HG03520 (cell line): ENCODE data around the gene TAS2R41.
"Not testable (repeated sequence)": the region's sequence is repeated elsewhere in the genome, so short reads cannot be mapped to it uniquely, and the experiment has no call there.

ENCODE experiments used
- ATAC-seq: cut with Tn5 transposase; IDR thresholded peaks from one replicate; pipeline ENCODE4 v1.9.1; 2021; ENCODE audit warnings: mild to moderate bottlenecking, moderate library complexity; ENCODE audit not compliant: unreplicated experiment

The TAS2R41 gene

DNA sequence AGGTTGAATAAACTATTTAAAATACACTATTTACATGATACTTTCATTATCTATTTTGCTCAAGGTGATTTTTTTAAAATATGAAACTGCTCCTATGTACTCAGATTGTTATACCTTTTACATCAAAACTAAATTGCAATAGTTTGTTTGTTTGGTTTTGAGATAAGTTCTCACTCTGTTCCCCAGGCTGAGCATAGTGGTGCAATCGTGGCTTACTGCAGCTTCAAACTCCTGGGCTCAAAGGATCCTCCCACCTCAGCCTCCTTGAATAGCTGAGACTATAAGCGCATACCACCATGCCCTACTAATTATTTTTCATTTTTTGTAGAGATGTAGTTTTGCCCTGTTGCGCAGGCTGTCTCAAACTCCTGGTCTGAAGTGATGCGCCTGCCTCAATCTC lies 21.7 kb upstream of the TAS2R41 start:
- no peak for ATAC-seq

DNA sequence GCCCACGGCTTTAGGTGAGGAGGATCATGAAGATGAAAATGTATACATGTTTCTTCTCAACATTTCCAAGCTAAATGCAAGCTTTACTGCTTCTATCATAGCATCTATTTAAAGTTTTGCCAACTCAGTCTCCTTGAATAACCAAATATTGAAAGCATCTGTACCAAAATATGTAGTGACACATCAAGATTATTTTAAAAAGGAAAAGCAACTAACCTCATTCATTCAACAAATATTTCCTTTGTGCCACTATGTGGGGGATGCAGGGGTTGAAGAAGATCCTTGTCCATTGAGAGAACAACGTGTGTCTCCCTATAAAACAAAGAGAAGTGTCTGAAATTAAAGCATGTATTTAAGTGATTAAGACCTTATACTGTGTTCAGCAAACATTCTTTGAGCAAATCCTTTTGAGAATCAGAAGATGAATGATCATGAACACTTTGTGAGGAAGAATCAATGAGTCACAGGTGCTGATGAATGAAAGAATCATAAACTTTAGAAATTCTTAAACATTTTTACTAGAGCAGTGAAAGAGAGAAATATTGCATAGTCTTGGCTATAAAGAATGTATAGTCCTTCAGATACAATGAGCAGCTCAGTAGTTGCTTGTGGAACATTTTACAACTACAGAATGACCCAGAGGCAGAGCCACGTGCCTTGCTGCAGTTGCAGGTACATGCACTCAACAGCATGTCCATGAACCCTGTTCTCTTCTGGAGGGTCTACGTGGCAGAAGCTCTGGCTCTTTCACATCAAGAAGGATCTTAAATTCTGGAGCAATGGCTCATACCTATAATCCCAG lies 20.5 kb upstream of the TAS2R41 start:
- ATAC-seq, result no peak

DNA sequence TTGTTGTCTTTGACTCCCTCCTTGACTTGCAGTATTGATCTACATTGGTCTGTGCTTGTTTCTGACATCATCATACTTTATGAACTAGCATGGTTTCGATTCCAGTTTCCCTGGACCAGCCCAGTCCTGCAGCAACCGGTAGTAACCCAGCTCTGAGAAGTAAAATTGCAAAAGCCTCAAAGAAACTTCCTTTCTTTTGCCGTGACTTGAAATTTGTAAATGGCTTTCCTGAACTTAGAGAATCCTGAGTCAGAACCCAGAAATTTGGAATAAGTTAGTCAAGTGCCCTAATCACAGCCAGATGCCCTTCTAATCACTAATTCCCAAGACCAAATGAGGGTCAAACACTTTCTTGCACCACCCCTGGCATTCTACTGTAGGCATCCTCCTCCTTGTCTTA lies 19.4 kb upstream of the TAS2R41 start:
- no peak for ATAC-seq

DNA sequence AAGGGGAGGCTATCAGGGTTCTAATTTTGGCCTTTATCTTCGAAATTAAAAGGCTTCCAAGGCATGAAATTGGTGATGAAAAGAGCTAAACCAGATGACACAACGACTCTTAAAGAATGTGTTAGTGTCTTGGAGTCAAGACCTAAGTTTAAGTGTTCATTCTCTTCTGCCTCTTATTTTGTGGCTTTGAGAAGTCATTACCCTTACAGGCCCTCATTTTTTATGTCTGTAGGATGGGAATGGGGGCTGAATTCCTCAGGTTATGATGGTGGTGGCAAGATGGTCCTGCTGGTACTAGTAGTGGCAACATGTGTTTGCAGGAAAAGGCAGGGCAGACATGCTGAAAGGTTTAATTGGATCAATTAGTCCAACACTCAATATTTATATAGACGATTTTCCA lies 19.0 kb upstream of the TAS2R41 start:
- no peak for ATAC-seq

DNA sequence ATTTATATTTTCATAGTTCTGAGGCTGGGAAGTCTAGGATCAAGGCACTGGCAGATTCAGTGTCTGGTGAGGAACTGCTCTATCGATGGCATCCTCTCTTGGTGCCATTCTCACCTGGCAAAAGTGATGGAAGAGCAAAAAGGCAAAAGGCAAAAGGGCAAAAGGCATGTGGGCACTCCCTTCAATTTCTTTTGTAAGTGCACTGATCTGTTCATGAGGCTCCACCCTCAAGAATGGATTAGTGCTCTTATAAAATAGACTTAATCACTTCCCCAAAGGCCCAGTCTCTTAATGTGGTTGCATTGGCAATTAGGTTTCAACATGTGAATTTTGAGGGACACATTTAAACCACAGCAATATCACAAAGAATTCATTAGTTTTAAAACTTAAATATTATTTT lies 18.3 kb upstream of the TAS2R41 start:
- no peak for ATAC-seq

DNA sequence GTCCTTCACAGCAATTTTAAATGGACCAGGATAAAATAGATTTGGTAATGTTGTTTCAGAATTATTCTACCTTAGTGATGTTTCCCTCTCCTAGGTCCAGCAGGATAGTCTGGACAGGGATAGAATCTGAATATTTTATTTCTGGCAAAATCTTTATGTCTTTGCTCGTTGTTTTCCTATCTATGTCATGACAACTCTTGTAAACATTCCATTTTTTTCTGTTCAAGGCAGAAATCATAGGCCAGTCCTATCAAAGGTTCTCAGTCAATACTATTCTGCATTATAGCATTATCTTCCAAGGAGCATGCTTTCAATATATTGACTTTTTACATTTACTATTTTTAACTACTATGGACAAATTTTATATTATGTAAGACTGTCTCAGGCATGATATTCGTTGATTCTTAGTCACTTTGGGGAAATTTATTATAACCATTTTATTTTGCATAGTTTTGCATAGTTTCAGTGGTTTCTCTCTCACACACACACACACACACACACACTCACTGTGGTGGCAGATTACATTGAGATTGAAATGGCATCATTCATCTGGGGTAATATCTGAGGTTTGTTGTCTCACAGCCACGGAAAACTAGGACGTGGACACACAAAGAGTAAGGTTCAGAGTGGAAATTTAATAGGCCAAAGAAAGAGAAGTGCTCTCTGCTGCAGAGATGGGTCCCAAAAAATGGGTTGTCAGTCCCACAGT lies 17.2 kb upstream of the TAS2R41 start:
- no peak for ATAC-seq

DNA sequence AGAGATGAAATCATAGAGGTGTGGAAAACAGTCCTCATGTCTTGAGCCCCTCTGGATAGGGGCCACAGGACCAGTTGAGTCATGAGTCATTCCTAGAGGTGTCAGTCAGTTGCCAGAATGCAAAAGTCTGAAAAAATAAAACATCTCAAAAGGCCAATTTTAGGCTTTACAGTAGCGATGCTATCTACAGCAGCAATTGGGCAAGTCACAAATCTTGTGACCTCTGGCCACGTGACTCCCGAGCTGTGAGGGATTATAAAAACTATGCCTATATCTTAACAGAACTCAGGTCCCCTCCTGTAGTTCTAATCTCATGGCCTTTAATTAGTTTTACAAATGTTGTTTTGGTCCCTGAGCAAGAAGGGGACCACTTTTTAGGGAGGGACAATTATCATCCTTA lies 15.6 kb upstream of the TAS2R41 start:
- ATAC-seq, result no peak

DNA sequence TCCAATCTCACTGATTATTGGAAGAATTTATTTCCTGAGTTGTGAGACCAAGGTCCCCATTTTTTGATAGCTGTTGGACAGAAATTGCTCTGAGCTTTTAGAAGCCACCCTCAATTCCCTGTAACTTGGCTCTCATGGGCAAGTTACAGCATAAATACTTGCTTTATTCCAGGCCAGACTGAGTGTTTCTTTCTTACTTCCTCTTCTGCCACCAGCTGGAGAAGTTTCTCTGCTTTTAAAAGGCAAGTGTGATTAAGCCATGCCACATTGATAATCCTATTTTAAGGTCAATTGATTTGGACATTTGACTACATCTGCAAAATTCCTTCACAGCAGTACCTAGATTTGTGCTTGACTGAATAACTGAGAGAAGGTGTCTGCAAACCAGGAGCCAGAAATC lies 14.1 kb upstream of the TAS2R41 start:
- no peak for ATAC-seq

DNA sequence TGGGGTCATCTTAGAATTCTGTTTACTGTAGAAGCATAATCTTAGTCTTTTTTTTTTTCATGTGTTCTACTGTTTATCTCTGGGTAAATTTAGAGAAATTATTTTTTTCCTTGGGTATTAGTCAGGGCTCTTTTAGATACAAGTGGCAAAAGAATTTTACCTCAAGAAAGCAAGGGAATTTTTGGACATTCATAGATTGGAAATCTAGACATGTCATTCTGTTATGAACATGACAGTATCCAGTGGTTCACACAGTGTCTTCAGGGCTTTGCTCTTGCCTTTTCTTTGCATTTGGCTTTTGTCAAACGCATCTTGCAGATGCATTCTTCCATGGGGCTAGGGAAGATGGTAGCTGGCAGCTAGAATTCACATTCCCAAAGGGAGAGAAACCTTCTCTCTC lies 13.7 kb upstream of the TAS2R41 start:
- no peak for ATAC-seq

DNA sequence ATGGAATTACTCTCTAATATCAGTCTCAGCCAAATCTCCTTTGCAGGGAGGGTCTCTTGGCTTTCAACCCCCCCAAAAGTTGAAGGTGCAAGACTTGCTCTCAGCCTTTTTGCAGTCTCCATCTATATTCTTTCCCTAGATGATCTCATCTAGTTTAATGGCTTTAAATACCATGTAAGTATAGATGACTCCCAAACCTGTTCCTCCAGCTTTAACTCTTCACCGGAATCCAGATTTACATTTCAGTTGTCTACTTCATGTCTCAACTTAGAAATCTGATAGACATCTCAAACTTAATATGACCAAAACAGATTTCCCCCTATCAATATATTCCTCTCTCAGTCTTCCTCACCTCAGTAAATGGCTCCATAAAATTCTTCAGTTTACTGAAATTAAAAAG lies 9.9 kb upstream of the TAS2R41 start:
- ATAC-seq, result no peak

DNA sequence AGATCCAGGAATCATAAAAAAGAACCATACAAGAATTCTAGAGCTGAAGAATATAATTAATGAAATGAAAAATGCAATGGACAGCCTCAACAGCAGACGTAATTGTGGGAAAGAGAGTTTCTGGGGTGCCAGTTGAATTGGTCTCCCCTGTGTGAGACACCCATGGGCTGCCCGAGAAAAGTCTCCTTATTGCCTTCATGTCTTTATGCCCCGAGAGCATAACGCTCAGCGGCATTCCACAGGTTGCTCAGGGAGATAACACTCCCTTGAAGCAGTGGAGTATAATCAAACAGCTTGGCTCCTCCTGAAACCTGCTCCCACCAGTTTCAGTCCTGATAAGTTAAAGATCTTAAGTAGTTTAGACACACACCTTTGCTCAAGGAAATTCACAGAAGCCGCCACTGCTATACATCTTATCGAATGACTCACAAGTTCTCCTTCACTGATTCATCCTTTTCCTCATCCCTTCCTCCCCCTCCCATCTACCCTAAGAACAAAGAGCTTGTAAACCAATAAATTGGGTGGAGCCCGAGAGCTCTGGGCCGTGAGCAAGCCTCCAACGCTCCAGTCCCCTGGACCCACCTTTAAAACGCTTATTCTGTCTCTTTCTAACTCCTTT lies 5.5 kb upstream of the TAS2R41 start:
- ATAC-seq, result not testable (repeated sequence)

DNA sequence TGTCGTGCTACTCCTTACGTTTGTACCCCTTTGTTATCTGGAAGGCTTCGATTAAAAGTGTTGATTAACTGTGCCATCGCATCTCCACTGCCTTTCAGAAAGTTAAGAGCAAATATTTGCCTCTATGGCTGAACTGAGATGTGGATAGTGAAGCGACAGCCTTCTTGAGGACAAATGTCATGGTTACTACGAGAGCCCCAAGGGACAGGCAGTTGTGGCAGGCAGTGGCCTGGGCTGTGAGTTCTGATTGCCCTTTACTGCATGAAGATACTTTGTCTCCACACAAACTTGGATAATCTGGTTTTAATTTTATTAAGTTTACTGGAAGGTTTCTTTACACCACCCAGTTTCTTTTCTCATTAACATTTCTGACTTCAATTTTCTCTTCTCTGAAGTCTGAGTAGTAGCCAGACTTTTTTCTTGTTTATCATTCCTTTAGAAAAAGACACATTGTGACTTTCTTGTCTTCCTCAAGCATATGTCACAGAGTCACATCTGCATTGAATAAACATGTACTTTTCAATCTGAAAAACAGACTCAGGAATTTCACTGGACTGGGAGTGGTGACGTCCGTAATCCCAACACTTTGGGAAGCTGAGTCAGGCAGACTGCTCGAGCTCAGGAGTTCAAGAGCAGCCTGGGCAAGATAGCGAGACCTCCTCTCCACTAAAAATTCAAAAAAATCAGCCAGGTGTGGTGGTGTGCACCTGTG lies 1.5 kb downstream of the TAS2R41 start:
- ATAC-seq, result no peak

DNA sequence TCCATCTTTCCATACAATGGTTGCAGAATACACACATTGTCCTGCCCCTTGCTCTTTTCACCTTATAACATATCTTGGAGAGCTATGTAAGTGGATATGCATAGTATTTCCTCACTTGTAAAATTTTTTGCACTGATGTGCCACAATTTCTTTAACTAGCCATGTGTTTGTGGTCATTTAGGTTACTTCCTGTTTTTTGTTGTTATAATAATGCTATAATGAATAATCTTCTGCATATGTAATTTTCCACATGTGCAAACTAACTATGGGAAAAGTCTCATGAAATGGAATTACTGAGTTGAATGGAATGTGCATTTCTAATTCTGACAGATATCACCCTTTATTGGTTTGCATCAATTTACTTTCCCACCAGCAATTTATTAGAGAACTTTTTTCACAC lies 2.8 kb downstream of the TAS2R41 start:
- ATAC-seq, result no peak

DNA sequence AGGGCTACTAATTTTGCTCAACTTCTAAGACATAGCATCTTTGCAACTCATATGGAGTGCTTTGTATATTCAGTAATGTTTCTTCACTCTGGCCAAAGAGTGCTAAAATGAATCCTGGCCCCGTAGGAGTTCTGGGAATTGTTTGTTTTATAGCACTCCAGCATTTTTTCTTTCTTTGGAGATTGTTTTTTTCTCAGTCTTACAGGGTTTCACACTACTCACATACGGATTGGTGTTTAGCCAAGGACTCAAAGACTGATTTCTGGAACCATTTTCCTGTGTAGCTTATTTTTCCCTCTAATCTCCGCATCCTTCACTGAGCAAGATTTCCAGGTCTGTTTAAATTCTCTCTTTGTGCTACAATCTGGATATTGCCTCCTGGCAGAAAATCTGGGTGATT lies 6.4 kb downstream of the TAS2R41 start:
- no peak for ATAC-seq

DNA sequence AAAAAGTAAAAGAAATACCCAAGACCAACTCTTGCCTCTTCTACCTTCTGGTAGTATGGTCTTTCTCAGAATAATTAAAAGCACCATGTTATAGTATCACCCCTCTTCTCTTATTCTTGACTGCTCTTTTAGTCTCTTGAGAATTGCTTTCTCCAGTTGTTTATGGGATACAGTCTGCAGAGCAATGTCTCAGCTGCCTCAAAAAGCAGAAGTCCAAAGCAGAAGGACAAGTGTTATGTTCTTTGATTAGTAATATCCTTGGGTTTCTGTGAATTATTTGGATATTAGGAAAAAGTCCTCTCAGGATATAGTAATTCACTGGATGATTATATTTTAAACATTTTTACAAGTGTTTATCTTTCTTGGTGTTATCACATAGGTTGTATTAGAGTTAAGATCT lies 7.4 kb downstream of the TAS2R41 start:
- ATAC-seq, result no peak

DNA sequence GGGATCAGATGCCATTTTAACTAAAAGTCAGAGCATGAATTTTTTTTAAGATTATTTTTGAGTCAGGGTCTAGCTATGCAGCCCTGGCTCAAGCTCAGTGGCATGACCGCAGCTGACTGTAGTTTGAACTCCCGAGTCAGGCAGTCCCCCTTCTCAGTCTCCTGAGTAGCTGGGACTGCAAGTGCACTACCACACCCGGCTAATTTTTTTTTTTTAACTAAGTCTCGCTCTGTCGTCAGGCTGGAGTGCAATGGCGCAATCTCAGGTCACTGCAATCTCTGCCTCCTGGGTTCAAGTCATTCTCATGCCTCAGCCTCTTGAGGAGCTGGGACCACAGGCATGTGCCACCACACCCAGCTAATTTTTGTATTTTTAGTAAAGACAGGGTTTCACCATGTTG lies 7.8 kb downstream of the TAS2R41 start:
- no peak for ATAC-seq

DNA sequence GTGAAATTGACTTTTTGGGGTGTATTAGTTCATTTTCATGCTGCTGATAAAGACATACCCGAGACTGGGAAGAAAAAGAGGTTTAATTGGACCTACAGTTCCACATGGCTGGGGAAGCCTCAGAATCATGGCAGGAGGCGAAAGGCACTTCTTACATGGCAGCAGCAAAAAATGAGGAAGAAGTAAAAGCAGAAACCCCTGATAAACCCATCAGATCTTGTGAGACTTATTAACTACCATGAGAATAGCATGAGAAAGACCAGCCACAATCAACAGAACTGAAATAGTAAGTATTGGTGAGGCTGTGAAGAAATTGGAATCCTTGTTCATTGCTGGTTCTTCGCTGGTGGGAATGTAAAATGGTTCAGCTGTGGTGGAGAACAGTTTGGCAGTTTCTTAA lies 8.6 kb downstream of the TAS2R41 start:
- not testable (repeated sequence) for ATAC-seq

DNA sequence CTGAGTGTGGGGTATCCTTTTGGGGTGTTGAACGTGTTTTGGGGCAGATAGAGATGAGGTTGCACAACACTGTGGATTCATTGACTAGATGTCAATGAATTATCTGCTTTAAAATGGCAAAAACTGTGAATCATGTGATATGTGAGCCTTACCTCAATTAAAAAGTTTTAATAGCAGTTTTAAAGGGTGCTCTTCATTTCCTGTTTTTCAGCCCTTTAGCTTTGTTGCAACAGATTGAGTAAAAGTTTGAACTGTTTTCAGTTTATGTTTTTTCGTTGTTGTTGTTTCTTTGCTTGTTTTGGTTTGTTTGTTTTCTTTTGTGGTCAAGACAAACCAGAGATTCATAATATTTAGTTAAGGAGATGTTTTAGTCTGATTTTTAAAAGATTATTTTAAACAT lies 9.4 kb downstream of the TAS2R41 start:
- no peak for ATAC-seq

DNA sequence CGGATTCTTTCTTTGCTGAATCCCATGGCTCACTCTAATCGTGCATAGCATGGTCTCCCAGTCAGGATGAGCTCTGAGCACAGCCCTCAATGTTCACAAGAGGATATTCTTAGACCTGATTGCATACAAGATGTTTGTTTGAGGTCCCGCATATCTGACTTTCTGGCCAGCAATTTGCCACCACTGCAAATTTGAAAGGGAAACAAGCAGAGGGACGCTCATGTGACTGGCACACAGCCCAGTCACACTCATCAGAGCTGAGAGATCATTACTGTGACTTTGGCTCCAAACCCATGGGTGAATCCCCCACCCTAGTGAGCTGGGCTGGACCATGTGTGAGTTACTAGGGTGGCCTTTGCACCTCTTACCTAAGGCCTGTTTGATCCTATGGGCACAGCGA lies 9.9 kb downstream of the TAS2R41 start:
- no peak for ATAC-seq

DNA sequence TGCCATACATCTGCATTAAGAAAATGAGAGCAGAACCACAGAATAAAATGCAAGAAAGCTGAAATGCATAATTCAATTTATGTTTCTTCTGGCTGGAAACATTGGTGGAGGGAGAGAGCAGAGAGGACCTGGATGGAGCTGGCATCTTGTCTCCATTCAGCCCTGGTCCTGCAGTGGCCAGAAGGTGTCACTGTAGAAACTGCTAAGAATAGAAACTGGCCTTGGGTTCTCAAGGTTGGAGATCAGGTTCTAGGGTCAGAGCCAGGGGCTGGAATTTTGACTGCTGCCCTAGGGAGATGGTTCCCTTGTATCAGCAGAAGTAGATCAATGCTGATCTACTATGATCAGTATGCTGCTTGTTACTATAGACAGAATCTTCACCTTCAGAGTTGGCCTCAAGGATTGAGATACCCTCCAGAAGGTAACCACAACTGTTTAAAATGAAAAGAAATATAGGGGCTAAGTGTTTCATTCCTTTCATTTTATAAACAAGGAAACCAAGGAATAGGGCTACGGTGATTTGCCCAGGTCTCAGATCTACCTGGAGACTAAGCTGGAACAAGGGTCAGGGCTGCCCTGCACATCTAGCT lies 13.1 kb downstream of the TAS2R41 start:
- ATAC-seq, result no peak

DNA sequence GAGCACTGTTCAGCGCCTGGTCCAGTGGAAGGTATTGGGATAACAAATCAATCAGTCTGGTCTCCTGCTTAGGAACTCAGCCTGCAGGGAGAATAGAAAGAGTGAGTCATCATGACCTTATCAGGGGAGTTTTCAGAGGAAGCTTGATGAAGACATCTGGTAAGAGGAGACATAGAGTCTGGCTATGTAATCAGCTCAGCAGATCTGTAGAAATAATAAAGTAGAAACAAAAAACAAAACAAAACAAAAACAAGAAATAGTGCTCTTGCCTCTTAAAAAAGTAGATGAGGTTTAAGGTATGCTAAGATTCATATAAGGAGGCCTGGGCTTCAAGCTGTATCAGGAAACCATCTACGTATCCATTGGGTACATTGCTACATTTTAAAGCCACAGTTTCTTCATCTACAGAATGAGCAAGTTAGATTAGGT lies 14.4 kb downstream of the TAS2R41 start:
- no peak for ATAC-seq
